HG02840 (cell line): Measurements from ENCODE around the gene SLIT3.

Experiments
- ATAC-seq: cut with Tn5 transposase; IDR thresholded peaks from one replicate; pipeline ENCODE4 v1.9.1; 2021; ENCODE audit warnings: mild to moderate bottlenecking, moderate library complexity, moderate number of reproducible peaks; ENCODE audit not compliant: unreplicated experiment, low FRiP score

The SLIT3 gene

DNA sequence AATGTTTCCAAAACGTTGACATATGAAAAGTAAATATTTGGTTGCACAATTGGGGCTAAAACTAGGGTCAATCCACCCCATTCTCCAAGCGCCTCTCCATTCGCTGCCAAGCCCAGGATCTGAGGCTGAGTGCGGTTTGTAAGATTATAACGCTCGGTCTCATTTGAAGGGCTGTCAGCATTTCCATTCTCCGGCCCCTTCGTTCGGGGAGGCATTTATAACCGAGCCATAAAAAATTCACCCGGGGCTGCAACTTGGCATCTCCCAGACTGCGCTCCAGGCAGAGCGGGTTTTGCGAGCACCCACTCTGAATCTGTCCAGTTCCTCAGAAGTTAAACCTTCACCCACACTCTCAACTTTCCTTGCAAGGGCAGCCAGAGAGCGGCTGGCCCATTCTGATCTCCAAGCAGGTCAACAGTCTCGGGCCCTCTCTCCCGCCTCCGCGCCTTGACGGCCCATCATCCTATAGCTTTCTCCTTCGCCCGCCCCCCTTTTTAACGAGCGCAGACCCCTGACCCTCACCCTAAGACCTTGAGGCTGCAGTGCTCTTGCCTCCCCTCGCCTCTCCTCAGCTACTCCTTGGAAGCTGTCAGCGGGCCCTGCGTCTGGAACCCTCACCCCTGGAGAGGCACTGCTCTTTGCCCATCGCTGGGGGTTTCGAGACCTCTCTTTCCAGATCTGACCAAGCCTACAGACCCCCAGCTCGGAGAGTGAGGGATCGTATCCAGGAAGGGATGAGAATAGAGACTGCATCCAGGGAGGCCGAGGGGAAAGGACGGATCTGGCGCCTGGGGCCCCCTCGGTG lies 1.1 kb downstream of the SLIT3 start:
- ATAC-seq = no peak

DNA sequence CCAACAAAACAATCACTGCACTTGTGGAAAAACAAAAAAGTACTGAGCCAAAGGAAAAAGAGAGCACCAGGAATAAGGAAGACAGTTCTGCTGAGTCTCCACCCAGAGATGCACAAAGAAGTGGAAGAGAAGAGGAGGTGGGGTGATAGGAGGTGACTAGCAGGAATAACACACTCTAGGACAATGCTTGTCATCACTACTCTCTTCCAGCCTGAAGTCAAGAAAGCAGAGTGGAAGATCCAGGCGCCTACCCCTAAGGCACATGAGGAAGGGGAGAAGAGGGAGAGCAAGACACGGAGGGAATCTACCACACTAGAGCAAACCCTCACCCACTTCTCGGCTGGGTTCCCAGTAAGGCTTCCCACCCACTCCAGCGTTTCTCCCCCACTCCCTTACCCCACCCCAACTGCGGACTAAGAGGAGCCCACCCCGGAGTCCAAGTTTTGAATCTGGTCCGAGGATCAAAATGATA lies 1.7 kb downstream of the SLIT3 start:
- no peak for ATAC-seq

DNA sequence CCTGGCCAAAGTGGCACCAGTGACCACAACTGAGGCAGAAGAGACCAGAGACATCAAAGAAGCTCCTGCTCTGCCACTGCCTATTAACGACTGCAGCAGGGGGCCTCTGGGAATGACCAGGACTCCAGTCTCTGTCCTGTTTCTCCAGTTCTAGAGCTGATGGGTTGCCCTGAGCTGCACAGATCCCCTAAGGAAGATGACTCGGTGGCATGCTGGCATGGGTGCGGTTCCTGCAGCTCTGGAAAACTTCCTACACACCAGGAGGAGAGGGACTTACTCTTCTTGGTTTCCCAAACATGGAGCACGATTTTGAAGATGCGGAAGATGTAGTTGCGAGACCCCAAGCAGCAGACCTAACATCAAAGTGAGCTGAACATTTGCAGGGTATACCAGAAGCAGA lies 2.7 kb downstream of the SLIT3 start:
- no peak for ATAC-seq

DNA sequence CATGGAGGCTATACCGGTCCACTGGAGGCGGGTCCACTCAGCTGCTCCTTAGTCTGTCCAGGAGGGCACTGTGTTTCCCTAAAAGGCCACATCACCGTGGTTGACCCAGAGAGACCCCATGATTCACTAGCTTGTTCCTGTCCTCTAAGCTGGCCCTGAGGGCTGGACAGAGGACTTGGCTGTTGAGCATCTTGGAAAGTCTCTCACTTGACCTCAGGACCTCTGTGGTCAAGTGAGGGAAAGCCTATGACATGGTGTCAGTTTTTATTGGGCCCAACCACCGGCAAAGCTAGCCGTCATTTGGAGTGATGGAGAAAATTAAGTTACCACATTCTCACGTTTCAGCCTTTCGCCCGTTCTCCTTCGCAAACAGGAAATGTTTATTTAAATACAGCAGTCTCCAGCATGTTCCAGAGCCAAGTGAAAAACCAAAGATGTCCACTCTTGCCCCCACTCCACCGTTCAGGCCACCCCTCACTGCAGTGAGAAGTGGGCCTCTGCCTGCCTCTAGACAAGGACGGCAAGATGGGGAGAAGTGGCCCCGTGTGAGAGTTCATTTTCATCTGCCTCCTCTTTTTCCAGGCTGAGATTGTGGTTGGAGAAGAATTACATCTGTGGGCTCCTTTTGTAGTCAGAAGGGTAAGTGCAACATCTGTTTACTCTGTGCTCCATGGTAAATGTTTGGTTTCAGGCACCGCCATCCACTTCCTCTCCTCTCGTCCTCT lies 4.4 kb downstream of the SLIT3 start:
- no peak for ATAC-seq

DNA sequence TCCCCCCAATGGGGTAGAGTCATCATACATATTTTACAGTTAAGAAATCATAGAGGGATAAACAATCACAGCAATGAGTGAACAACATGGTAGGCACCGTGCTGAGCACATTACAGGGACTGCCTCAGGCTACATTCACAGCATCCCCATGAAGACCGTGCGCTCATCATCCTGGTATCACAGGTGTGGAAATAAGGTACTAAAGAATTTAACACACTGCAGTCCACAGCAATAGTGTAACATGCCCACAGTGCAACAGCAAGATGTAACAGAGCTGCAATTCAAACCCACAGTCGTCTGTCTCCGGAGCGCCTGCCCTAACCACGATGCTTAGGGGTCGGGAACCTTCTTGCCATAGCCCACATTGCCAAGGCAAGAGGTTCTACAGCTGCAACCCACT lies 5.6 kb downstream of the SLIT3 start:
- ATAC-seq = no peak

DNA sequence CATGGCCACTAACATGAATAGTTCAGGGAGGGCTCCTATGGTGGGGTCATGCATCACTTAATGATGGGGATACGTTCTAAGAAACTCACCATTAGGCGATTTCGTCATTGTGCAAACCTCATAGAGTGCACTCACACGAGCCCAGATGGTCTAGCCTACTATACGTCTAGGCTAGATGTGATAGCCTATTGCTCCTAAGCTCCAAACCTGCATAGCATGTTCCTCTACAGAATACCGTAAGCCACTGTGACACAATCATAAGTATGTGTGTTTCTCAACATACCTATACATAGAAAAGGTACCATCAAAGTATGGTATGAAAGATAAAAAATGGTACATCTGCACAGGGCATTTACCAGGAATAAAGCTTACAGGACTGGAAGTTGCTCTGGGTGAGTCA lies 6.3 kb downstream of the SLIT3 start:
- no peak for ATAC-seq

DNA sequence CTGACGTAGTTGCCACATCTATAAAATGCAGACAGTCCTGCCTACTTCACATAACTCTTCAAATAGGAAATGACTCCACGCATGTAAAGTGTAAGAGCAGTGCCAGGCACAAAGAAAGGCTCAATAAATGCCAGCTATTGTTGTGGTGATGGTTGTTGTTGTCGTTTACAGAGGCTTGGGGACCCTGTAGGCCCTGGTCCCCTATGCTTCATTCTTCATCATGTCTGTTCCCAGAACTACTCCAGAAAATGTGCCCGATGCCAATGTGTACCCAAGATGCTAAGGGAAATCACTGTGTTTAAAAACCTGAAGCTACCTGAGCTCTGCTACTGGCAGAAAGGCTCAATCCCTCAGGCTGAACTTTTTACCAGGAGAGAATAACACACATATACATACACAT lies 9.1 kb downstream of the SLIT3 start:
- ATAC-seq = no peak

DNA sequence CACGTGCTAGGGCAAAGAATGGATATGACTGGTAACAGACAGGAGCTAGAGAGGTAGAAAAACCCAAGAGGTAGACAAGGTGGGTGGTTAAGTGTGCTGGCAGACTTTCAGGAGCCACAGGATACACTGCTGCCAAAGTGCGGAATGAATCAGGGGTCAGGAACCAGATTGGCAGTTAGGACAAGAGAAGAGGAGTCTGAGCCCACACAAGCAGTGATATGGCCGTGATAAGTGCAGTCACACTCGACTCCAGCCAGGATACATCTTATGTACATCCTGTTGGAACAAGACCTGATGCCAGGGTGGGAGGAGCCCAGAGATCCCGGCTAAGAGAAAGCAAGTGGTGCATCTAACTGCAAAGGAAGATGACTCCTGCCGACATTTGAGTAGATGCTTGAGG lies 10.0 kb downstream of the SLIT3 start:
- no peak for ATAC-seq

DNA sequence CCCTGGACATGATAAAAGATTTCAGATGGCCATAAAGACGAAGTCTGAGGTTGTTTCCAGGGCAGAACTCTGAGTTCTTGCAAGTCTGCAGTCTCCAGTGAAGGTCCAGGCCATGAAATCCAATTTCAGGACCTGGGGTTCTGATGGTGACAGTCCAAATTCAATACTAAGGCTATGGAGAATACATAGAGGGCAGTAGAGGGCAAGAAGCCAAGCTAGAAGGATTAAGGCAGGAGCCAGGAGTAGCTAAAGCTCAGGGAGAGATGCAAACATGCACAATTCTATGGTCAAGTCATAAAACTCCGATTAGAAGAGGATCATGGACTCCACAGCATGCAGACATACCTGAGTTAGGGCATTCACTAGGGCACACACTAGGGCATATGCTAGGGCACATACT lies 11.4 kb downstream of the SLIT3 start:
- no peak for ATAC-seq

DNA sequence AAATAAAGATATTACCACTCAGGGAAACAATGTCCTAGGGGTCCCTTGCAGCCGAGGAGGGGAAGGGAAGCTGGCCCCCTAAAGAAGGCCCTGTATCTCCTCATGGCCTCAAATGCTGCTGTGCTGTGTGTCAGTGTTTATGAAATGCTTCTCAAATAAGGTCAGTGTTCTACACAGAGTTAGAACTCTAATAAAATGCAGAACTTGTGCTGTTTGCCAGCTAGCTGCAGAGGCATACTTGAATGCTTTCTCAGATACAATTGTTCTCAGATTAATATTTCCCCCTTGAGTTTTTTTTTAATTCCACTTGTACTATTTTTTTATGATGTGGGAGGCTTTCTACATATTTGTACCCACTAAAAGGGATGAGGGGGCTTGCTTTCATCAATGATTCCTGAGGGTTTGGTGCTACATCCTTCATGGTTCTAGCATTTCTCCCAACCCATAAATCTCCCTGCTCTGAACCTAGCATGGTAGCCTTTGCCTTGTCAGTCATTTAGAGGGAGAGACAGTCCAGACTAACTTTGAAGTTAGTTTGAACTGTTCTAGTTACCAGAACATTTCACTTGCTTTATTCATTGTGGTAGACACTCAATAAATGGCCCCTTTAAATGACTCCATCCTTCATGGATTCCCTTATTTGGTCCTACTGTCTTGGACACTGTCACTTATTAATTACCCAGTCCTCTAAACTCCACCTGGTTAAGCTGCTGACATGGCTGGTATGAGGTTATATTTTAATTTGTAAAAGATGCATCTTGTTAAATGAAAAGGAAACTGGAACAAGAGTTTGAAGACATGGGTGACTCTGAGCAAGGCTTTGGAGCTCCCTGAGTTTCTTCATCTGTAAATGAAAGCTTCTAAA lies 12.6 kb downstream of the SLIT3 start:
- no peak for ATAC-seq

DNA sequence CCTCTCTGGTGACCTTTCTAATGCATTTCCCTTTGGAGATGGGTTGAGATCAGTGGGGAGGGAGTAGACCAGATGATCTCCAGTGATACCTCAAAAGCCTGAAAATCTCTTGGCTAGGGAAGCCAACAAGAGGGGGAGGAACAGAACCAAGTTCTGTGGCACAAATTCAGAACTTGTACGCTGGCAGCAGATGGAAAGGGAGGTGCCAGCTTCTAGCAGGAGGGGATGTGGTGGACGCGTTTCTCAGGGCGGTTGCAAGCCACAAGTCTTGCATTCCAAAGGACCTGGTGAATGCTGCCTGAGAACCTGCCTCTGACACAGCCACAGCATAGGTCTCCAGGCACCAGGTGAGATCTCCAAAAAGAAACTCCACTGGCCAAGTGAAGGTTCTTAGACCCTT lies 13.4 kb downstream of the SLIT3 start:
- no peak for ATAC-seq

DNA sequence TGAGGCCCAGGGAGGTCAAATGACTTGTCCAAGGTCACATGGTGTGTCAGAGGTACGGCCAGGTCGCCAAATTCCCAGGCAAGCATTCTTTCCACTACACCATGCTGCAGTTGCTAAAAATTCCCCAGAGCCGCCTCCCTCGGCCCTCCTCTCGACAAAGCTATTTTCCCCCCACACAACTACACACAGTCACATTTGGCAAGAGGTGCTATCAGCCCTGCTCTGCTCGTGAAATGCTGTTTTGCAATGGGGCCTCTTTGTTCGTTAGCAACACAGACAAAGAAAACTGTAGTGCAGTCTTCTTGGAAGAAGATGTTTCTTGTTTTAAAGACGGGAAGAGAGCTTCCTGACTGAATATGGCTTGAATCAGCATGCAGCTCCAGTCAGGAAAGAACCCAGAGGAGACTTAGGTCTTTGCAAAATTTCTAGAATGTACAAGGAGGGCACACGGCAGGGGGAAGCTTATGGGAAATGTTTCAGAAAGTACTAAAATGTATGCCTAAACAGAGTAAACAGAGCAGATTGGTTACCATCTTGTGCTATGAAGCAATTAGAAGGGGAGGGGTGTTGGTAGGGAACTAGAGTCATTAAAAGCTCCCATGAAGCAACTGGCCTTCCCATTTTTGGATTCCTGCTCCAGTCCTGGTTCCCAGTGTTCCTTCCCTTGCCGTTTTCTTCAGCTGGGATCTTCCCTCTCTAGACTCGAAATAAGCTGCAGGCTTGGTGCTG lies 14.2 kb downstream of the SLIT3 start:
- no peak for ATAC-seq

DNA sequence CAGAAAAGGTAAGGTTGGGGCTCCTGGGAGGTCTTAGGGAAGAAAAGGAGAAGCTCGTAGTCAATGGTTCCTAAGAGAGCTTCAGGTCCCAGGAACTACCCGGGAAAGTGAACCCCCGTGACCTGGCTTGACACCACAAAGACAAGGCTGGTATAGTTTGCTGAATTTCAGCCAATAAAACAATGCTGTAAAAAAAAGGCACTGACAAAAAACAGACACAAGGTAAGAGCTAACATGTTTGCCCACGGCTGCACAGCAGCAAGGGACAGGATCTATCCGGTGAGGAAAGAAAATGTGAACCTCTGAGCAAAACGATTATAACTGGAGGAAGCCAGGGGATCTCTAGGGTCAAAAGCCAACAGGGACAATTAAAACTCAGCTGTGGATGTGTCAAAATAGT lies 17.1 kb downstream of the SLIT3 start:
- no peak for ATAC-seq

DNA sequence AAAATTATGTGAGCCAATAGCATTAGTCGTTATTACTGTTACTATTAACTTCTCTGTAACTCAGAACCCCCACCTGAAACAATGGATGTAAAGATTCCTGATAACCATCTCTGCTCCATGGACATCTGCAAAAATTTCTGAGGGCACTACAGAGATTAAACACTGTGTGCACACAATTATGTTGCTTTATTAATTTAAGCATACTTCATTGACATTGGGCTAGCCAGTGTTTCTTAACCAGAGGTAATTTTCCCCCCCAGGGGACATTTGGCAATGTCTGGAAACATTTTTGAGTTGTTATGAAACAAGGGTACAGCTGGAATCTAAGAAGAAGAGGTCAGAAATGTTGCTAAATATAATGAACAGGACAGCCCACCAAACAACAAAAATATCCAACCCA lies 19.3 kb downstream of the SLIT3 start:
- no peak for ATAC-seq

DNA sequence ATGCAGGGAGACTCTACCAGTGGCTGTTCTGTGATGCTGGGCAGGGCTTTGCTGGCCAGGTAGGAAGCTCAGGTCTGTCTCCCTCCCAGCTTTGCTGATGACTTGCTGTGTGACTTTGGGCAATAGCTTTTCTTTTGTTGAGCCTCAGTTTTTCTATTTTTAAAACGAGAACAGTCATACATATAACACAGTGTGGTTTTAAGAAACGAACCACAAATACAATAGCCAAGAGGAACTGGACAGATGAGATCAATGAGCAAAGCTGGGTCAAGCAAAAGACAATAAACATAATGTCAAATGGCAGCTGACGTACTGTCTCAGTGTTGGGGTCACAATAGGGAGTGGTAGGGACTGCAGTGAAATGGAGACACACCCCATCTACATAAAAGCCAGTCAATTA lies 20.2 kb downstream of the SLIT3 start:
- ATAC-seq = no peak

DNA sequence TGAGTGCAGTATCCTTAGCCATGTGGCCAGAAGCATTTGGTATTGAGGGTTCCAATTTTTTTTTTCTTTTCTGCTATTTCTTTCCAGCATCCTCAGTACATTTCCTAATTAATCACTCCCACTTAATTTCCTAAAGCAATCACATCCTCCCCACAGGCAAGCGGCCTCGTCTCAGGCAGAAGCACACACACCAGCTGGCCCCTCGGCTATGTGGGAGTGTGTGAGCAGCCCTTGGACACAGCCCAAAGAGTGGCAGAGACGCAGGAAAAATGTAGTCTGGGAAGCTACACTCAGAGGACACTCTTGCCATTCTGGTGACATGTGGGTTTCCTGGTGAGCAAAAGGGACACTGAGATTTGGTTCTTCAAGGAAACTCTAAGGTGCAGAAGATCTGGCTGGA lies 20.7 kb downstream of the SLIT3 start:
- ATAC-seq = no peak

DNA sequence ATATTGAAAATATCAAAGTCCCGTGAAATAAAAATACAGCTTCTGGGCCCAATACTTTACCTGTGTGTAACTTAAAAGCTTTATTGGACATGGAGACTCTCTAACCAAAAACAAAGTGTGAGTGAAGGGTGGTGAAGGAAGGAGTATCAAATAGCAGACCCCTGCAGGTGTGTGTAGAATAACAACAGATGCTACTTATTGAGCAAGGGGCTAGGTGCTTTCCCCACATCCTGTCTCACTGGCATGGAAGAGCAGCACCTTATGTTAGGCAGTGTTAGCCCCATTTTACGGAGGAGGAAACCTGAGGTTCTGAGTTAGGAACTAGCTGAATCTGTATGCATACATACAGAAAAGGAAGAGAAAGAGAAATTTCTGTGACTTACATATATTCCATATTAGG lies 21.8 kb downstream of the SLIT3 start:
- no peak for ATAC-seq

DNA sequence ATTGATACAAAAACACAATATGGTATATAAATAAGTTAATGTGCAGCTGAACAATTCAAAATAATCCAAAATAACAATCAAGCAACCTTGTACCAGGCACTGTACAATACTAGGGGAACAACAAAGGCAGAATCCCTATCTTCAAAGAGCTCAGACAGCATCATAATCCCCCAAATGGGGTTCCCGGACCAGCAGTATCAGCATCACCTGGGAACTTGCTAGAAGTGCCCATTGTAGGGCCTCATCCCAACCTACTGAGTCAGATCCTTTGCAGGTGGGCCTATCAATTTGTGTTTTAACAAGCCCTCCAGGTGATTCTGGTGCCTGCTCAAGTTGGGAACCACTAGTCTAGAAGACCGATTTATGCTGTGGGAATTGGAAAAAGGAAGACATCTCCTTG lies 27.1 kb downstream of the SLIT3 start:
- no peak for ATAC-seq

DNA sequence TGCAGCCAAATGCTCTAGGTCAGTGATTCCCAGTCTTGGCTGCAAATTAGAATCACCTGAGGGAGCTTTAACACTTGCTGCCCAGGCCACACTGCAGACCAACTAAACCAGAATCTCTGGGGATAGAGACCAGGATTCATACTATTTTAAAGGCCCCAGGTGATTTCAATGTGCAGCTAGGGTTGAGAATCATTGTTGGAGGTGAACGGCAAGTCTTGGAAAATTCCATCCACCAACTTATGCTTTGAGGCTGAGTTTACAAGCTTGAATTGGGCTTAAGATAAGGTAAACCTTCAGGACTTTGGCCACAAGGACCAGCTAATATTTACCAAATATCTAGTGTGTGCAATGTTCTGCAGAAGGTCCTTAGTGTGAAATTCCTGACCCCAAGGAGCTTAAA lies 27.5 kb downstream of the SLIT3 start:
- ATAC-seq = no peak

DNA sequence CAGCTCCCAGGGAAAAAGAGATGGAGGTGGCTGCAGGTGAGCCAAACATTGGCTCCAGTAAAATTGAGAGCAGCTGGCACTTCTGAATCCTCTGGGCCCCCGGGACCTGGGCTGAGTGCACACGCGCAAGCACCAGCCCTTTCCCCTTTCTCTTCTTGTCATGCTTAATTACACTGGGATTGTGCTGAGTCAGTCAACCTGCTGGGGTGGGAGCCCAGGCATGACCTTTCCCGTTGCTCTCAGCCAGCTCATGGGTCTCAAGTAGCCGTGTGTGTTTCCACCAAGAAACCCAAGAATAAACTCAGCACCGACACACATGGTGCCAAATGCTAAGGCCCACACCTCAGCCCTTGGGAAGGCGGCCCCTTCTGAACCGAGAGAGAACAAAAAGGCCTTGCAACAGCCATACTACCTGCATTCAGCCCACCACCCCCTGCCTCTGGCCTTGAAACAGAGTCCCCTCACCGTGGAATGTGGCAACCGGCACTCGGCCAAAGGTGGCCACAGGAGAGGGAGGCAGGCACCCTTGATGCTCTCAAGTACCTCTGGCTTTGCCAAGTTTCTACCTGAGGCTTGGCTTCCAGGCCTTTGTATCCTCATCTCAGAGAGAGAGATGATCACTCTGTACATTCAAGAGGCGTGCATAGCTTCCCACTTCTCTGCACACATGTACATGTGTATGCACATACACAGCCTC lies 28.1 kb downstream of the SLIT3 start:
- no peak for ATAC-seq
